Kidney epithelial cell (primary cell): ENCODE measurements around the gene LINGO3. TPM values are rescaled to one million over a fixed set of nuclear protein-coding genes. Genes with fewer than 3 reads are reported as not detected.

Experiments used
- DNase-seq: peaks from one replicate; pipeline ENCODE4 v3.0.0-alpha.2; 2010; ENCODE audit warnings: low read depth
- H3K27me3 ChIP-seq: 2 replicates; pipeline ENCODE4 v1.6.0; 2011; ENCODE audit warnings: low read length; ENCODE audit not compliant: control insufficient read depth, insufficient read depth
- H3K36me3 ChIP-seq: 2 replicates; pipeline ENCODE4 v1.5.1; 2011; ENCODE audit warnings: low read length; ENCODE audit not compliant: control insufficient read depth, insufficient read depth
- H3K4me3 ChIP-seq: 2 replicates; pipeline ENCODE4 v1.5.1; 2011; ENCODE audit warnings: low read depth, mild to moderate bottlenecking, control low read depth, low read length
- total RNA-seq: library from RNA; depleted of rRNA; stranded (reverse); fragments of >200 nt; gene quantifications from 2 replicates; pipeline ENCODE4 v1.2.3, GENCODE V29; 2015
- TF ChIP-seq, protein P1 (sequence below): IDR thresholded peaks from 2 replicates; pipeline ENCODE4 v1.5.1; 2011; ENCODE audit warnings: mild to moderate bottlenecking, moderate library complexity, low read length, control low read depth, inconsistent platforms; ENCODE audit not compliant: insufficient read depth, poor library complexity, severe bottlenecking

Gene LINGO3
- total RNA-seq, 1 donor from 2014 or later = not detected

DNA sequence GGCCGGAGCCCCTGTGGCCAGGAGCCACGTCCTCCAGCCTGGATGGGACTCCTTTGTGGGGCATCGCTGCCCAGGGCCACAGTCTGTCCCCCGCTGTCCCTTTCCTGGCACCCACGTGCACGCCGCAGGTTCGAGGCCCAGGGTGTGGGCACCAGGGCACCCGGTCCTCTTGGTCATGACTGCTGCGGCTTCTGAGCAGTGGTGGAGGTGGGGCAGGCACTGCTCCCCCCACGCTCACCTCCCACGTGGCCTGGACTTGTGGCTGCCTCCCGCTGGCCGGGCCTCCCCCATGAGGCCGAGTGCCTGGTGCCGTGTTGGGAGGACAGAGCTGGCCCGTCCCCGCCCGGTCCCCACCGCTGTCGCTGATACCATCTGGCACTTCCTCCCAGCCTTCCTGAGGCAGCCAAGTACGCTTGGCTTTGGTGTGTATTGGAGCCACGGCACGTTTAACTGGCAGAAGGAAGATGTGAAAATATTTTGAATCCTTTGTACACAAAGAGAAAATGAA is 33.3 kb upstream of the LINGO3 start:
- H3K27me3 ChIP-seq = no peaks in the 10 kb centered on the region
- no peaks in the 10 kb centered on the region for H3K36me3 ChIP-seq
- DNase-seq = no peak
- H3K4me3 ChIP-seq = no peak overlapping the region
- TF ChIP-seq, protein P1, sequence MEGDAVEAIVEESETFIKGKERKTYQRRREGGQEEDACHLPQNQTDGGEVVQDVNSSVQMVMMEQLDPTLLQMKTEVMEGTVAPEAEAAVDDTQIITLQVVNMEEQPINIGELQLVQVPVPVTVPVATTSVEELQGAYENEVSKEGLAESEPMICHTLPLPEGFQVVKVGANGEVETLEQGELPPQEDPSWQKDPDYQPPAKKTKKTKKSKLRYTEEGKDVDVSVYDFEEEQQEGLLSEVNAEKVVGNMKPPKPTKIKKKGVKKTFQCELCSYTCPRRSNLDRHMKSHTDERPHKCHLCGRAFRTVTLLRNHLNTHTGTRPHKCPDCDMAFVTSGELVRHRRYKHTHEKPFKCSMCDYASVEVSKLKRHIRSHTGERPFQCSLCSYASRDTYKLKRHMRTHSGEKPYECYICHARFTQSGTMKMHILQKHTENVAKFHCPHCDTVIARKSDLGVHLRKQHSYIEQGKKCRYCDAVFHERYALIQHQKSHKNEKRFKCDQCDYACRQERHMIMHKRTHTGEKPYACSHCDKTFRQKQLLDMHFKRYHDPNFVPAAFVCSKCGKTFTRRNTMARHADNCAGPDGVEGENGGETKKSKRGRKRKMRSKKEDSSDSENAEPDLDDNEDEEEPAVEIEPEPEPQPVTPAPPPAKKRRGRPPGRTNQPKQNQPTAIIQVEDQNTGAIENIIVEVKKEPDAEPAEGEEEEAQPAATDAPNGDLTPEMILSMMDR = no peak

DNA sequence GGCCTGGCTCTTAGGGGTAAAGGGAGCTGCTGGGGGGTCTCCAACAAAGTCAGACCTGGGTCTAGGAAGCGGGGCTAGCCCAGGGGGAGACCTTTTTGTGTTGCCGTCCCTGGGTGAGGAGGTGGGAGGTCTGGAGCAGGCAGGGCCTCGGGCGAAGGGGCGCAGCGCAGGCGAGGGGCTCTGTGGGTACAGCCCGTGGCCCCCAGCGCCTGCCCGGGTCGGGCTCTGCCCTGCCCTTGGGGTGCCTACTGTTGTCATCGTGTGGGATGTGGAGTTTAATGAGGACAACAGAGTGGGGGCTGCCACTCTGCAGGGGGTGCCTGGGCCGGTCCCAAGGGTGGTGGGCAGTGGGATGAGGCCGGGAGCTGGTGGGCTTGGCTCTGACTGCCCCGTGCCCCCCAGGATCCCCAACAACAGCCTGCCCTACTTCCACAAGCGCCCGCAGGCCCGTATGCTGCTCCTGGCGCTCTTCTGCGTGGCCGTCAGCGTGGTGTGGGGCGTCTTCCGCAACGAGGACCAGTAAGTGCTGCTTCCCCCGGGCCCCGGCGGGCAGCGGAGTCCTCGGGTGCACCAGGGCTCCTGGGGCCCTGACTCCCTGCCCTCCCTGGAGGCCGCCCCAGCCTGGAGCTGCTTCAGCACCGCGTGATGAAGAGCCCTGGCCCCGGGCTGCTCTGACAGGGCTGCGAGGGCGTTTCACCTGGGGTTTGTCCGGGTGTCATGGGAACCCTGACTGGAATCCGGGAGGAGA is 32.7 kb upstream of the LINGO3 start:
- no peak for DNase-seq
- Histone ChIP-seq H3K27me3 (no peaks in the 10 kb centered on the region), H3K36me3 (no peaks in the 10 kb centered on the region), H3K4me3 (no peak overlapping the region)
- TF ChIP-seq, protein P1 = no peak

DNA sequence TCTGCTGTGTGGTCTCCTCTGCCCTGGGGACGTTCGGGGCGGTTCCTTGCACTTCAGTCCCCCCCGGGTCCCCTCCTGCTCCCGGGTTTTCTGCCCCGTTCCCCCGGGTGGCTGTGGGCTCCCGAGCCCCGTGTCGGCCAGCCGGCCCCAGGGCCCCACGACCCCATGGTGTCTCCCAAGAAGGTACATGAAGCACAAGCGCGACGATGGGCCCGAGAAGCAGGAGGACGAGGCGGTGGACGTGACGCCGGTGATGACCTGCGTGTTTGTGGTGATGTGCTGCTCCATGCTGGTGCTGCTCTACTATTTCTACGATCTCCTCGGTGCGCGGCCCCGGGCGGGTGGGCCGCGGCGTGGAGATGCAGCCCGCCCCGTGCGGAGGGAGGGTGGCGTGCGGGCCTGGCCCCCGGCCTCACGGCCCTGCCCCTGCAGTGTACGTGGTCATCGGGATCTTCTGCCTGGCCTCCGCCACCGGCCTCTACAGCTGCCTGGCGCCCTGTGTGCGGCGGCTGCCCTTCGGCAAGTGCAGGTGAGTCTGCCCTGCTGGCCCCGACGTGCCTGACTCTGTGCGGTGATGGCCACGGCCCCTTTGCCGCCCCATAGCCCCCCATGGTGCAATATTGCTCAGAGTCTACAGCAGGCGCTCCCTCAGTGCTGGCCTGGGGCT is 31.8 kb upstream of the LINGO3 start:
- no peaks in the 10 kb centered on the region for H3K27me3 ChIP-seq
- no peak overlapping the region for H3K4me3 ChIP-seq
- no peaks in the 10 kb centered on the region for H3K36me3 ChIP-seq
- TF ChIP-seq, protein P1 = no peak
- DNase-seq = no peak

DNA sequence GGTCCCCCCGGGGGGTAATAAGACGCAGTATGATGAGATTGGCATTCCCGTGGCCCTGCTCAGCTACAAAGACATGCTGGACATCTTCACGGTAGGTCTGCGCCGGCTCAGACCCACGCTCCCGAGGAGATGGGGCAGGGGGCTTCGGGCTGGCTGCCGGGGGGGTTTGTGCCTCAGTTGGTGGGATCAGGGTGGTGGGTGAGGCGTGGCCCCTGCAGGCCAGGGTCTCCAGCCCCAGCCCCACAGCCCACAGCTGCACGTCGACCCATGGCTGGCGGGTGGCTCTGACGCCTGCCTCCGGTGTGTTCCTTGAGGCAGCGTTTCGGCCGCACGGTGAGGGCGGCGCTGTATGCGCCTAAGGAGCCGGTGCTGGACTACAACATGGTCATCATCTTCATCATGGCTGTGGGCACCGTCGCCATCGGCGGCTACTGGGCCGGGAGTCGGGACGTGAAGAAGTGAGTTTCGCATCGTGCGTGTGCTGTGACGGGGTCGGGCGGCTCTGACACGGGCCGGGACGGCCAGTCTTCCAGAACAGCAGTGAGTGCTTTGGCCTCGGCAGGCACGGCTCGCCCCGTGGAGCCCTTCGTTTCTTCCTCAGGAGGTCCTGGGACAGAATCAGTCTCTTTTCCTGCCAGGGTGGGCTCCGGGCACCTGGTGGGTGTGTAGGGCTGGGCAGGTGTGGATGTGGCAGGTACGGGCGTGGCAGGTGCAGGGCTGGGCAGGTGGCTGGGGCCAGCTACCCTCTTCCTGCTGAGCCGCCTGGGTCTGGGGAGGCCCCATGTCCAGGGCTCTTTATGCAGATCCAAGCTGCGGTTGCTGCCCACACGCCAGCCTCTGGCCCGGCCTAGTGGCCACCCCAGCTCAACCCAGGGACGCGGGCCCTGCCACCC is 31.0 kb upstream of the LINGO3 start:
- DNase-seq = no peak
- TF ChIP-seq, protein P1 = no peak
- no peaks in the 10 kb centered on the region for H3K27me3 ChIP-seq
- H3K4me3 ChIP-seq = no peak overlapping the region
- H3K36me3 ChIP-seq = no peaks in the 10 kb centered on the region

DNA sequence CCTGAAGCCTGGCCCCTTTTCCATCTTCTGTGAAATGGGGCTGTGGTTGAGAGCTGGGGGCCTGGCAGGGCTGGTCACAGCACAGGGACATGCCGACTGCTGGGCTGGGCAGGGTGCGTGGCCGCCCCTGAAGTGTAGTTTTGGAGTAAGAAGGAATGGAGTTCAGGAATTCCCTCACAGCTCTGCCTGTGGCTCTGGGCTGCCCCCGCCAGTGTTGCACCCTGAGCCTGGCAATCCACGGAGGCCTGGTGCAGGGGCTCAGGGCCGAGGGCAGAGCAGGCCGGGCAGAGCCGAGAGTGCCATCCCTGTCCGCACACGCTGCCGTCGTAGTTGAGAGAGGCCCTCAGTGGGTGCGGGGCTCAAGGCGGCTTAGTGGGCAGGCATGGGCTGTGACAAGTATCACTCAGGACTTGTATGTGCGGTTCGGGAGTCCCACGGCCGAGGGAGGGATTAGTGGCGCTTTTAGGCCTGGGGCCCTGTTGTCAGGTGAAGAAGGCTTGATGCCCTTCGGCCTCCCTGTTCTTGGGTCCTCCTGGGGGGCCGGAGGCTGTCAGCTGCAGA is 30.2 kb upstream of the LINGO3 start:
- TF ChIP-seq, protein P1 = no peak
- Histone ChIP-seq H3K36me3 (no peaks in the 10 kb centered on the region), H3K27me3 (no peaks in the 10 kb centered on the region), H3K4me3 (no peak overlapping the region)
- DNase-seq = no peak
